ENCODE measurements around the gene TMSB10.

The TMSB10 gene

GRCh38 chr2:84858123-84858522 lies 47.3 kb upstream of the TMSB10 start:
- TF ChIP-seq ZBTB7A (IDR thresholded peaks at IDR 0.05; ENCODE audit: low read depth) (no peak), TCF12 (IDR thresholded peaks at IDR 0.05; ENCODE audit: low read depth) (no peak), TAF1 (IDR thresholded peaks at IDR 0.05; ENCODE audit: low read depth) (no peak), EGR1 (IDR thresholded peaks at IDR 0.05) (no peak), RAD21 (IDR thresholded peaks at IDR 0.05; ENCODE audit: low read depth) (peak; percentile 43), CEBPB (IDR thresholded peaks at IDR 0.05) (no peak)

GRCh38 chr2:84858937-84859336 lies 46.5 kb upstream of the TMSB10 start:
- TF ChIP-seq TCF12 (IDR thresholded peaks at IDR 0.05; ENCODE audit: low read depth) (no peak), USF1 (IDR thresholded peaks at IDR 0.05) (no peak), FOXM1 (IDR thresholded peaks at IDR 0.05; ENCODE audit: borderline replicate concordance, low read depth) (no peak), YY1 (IDR thresholded peaks at IDR 0.05; ENCODE audit: low read depth) (no peak), NFIC (IDR thresholded peaks at IDR 0.05) (no peak), ZBTB7A (IDR thresholded peaks at IDR 0.05; ENCODE audit: low read depth) (no peak), EGR1 (IDR thresholded peaks at IDR 0.05) (no peak), REST (IDR thresholded peaks at IDR 0.05; ENCODE audit: low read depth) (no peak), CREB1 (IDR thresholded peaks at IDR 0.05; ENCODE audit: low read depth) (no peak)

- TF ChIP-seq TAF1 (IDR thresholded peaks at IDR 0.05; ENCODE audit: low read depth) (no peak), EP300 (IDR thresholded peaks at IDR 0.05; ENCODE audit: borderline replicate concordance) (no peak), TCF12 (IDR thresholded peaks at IDR 0.05; ENCODE audit: low read depth) (no peak), YY1 (IDR thresholded peaks at IDR 0.05; ENCODE audit: low read depth) (no peak), FOXM1 (IDR thresholded peaks at IDR 0.05; ENCODE audit: borderline replicate concordance, low read depth) (no peak), NFIC (IDR thresholded peaks at IDR 0.05) (no peak), MAX (IDR thresholded peaks at IDR 0.05) (no peak), TEAD4 (IDR thresholded peaks at IDR 0.05) (no peak), CREB1 (IDR thresholded peaks at IDR 0.05; ENCODE audit: low read depth) (no peak), EGR1 (IDR thresholded peaks at IDR 0.05) (no peak), ZBTB7A (IDR thresholded peaks at IDR 0.05; ENCODE audit: low read depth) (no peak), CEBPB (IDR thresholded peaks at IDR 0.05) (no peak), USF1 (IDR thresholded peaks at IDR 0.05) (no peak), RAD21 (IDR thresholded peaks at IDR 0.05; ENCODE audit: low read depth) (no peak), REST (IDR thresholded peaks at IDR 0.05; ENCODE audit: low read depth) (no peak)
Observed at GRCh38 chr2:84861539-84861938, 43.9 kb upstream of the TMSB10 start.

- no peak for TF ChIP-seq CEBPB (IDR thresholded peaks at IDR 0.05)
- no peak for TF ChIP-seq REST (IDR thresholded peaks at IDR 0.05; ENCODE audit: low read depth)
- no peak for TF ChIP-seq FOXM1 (IDR thresholded peaks at IDR 0.05; ENCODE audit: borderline replicate concordance, low read depth)
- no peak for TF ChIP-seq RAD21 (IDR thresholded peaks at IDR 0.05; ENCODE audit: low read depth)
- TF ChIP-seq CREB1 (IDR thresholded peaks at IDR 0.05; ENCODE audit: low read depth) = no peak
- no peak for TF ChIP-seq EGR1 (IDR thresholded peaks at IDR 0.05)
- TF ChIP-seq EP300 (IDR thresholded peaks at IDR 0.05; ENCODE audit: borderline replicate concordance) = no peak
- no peak for TF ChIP-seq TEAD4 (IDR thresholded peaks at IDR 0.05)
- no peak for TF ChIP-seq ZBTB7A (IDR thresholded peaks at IDR 0.05; ENCODE audit: low read depth)
- no peak for TF ChIP-seq TCF12 (IDR thresholded peaks at IDR 0.05; ENCODE audit: low read depth)
- no peak for TF ChIP-seq YY1 (IDR thresholded peaks at IDR 0.05; ENCODE audit: low read depth)
- no peak for TF ChIP-seq USF1 (IDR thresholded peaks at IDR 0.05)
- TF ChIP-seq NFIC (IDR thresholded peaks at IDR 0.05) = no peak
- TF ChIP-seq TAF1 (IDR thresholded peaks at IDR 0.05; ENCODE audit: low read depth) = no peak
- no peak for TF ChIP-seq MAX (IDR thresholded peaks at IDR 0.05)
Observed at GRCh38 chr2:84862006-84862405, 43.5 kb upstream of the TMSB10 start.

Measured in Ishikawa (cell line).